Gastrocnemius medialis (tissue), 4 donors: Measurements from ENCODE around the gene SLCO4A1.

Experiments
- CTCF ChIP-seq, 5 experiments: fragments of 450-650 bp in 3 of 5; fragments of 200-600 bp in 2 of 5; sonication (generic) in 2 of 5; IDR thresholded peaks in 4 of 5; conservative IDR thresholded peaks in 1 of 5; 1 replicate in 4 of 5; 2 replicates in 1 of 5; pipeline ENCODE4 v1.5.1; 2016 to 2019; ENCODE audit warnings: antibody characterized with exemption in 5 of 5, mild to moderate bottlenecking in 3 of 5, moderate library complexity in 3 of 5
- POLR2A ChIP-seq, 2 donors: fragments of 450-650 bp; IDR thresholded peaks; one replicate each; pipeline ENCODE4 v1.6.1; 2017; ENCODE audit warnings: antibody characterized with exemption in 2 of 2, mild to moderate bottlenecking in 2 of 2, moderate library complexity in 2 of 2

GRCh38 chr20:62642666-62643520, 590 bp downstream of the SLCO4A1 start:
- TF ChIP-seq CTCF (IDR thresholded peaks at IDR 0.05 in 4 of 5, conservative IDR thresholded peaks at IDR 0.05 in 1 of 5) (no peak), POLR2A (IDR thresholded peaks at IDR 0.05) (peak in 1 of 2 donors; percentile 54)
